ENCODE measurements around the gene KIAA0319L.

DNA sequence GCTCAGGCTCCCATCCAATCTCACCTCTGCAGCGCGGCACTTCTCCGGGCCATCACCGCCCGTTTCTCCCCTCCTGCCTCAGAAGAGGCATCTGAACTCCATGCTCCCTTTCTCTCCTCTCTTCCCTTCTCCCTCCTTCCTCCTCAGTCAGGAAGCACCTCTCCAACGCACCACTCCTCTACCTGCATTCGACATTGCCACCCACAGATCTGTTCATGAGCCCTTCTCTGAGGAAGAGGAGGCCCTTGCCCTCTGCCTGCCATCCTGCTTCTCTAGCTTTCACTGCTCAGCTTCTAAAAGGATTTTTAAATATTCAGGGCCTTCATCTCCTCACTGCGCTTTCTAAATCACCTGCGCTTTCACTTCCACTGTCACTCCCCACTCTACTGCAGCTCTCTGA is 120.0 kb downstream of the KIAA0319L start:
- no peak for TF ChIP-seq CTCF (IDR thresholded peaks at IDR 0.05)
- no peak for TF ChIP-seq CREB1 (CRISPR knock-in tag; IDR thresholded peaks at IDR 0.05)
